ENCODE results near the gene WDR93. TPM values are rescaled to one million over a fixed set of nuclear protein-coding genes. Genes with fewer than 3 reads are reported as not detected.

WDR93 gene
- total RNA-seq, 2 experiments from 2014 or later, result not detected

DNA sequence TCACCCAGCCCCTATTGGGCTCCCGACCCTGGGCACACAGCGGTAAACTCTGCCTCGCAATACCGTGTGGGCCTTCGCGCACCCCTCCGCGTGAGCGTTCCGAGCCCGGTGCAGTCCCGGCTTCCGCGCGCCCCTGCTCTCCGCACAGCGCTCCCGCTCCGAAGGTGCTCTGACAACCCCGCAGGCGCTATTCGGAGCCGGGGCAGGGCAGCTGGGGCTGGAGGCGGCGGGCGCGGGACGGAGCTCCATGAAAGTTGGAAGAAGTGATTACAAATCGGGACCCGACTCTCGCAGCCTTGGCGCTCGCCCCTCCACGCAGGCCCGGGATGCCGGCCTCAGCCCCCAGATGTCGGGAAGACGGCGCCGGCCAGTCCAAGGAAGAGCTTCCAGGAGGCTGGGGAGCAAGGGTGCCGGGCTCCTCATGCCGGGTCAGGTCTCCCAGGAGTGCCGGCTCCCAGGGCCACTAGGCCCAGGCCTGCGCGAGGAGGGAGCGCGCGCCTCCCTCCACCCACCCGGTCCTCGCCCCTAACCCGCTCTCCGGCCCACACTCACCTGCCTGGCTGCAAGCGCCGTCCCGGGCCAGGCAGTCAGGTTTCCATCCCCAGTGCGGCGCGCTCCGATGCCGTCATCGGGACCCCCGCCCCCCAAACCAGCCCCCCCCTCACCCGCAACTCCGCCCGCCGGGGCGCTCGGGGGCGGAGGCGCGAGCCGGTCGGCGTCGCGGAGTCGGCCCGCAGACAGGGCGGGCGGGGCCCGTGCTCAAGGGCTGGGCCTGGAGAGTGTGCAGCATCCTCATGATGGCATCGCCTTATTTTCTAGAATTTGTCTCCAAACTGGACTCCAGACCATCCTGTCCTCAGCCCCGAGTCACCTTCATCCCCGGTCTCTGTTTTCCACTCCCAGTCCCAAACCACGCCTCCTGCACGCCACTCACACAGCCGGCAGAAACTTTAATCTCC, 35.5 kb upstream of the WDR93 start, which contains the start of gene KIF7:
TSS of gene KIF7 (minus strand) at position 621 of the 959 bp plus-strand sequence. CDS start 2,537 bp downstream, outside the sequence.
- Mint-ChIP-seq H3K4me3 (peak within 1 kb of the TSS; percentile 73), H3K27me3 (peaks cover 30% of the 10 kb centered on the region), H3K4me1 (ENCODE audit: low read depth) (peaks cover 18% of the 10 kb centered on the region), H3K9me3 (no peaks in the 10 kb centered on the region), H3K36me3 (ENCODE audit: low read depth) (peaks cover 3% of the 10 kb centered on the region), H3K27ac (peak within 1 kb of the TSS; percentile 73)
- ATAC-seq (peak; percentile 75), DNase-seq (peak; percentile 41)
- TF ChIP-seq, protein P1, sequence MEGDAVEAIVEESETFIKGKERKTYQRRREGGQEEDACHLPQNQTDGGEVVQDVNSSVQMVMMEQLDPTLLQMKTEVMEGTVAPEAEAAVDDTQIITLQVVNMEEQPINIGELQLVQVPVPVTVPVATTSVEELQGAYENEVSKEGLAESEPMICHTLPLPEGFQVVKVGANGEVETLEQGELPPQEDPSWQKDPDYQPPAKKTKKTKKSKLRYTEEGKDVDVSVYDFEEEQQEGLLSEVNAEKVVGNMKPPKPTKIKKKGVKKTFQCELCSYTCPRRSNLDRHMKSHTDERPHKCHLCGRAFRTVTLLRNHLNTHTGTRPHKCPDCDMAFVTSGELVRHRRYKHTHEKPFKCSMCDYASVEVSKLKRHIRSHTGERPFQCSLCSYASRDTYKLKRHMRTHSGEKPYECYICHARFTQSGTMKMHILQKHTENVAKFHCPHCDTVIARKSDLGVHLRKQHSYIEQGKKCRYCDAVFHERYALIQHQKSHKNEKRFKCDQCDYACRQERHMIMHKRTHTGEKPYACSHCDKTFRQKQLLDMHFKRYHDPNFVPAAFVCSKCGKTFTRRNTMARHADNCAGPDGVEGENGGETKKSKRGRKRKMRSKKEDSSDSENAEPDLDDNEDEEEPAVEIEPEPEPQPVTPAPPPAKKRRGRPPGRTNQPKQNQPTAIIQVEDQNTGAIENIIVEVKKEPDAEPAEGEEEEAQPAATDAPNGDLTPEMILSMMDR (IDR thresholded peaks at IDR 0.05), result no peak
- POLR2A ChIA-PET, result interaction anchor here (0.6 kb wide), 1 partner anchor 1652 kb away, joined by 3 read pairs; no protein-coding TSS in a partner anchor
- CTCF ChIA-PET, result no interaction called here
- intact Hi-C loops (cut with micrococcal nuclease), result no loop called here

- POLR2A ChIA-PET, result no interaction called here
- intact Hi-C loops (cut with micrococcal nuclease), result no loop called here
- DNase-seq, result peak; percentile 42
- no peaks in the 10 kb centered on the region for H3K9me3 Mint-ChIP-seq
- CTCF ChIA-PET, result interaction anchor here (2.0 to 3.6 kb wide), 2 partner anchors 10 to 17 kb away, joined by 8 to 13 read pairs; no protein-coding TSS in a partner anchor
- peaks cover 18% of the 10 kb centered on the region for H3K4me1 Mint-ChIP-seq (ENCODE audit: low read depth)
- TF ChIP-seq, protein P1 (IDR thresholded peaks at IDR 0.05), result no peak
- H3K4me3 Mint-ChIP-seq, result peak overlapping the region; percentile 73
- peaks cover 3% of the 10 kb centered on the region for H3K36me3 Mint-ChIP-seq (ENCODE audit: low read depth)
- H3K27ac Mint-ChIP-seq, result no peak overlapping the region
- H3K27me3 Mint-ChIP-seq, result peaks cover 39% of the 10 kb centered on the region
- ATAC-seq, result peak; percentile 65
Measured at GRCh38 chr15:89656116-89656815, 34.3 kb upstream of the WDR93 start.

GRCh38 chr15:89657686-89658200, 32.9 kb upstream of the WDR93 start:
- ATAC-seq, result no peak
- H3K4me3 Mint-ChIP-seq, result no peak overlapping the region
- no peak for DNase-seq
- ChIA-PET POLR2A (no interaction called here), CTCF (interaction anchor here (1.4 to 3.6 kb wide), 4 partner anchors 10 to 15 kb away, joined by 3 to 13 read pairs (median 6); no protein-coding TSS in a partner anchor)
- intact Hi-C loops (cut with micrococcal nuclease), result no loop called here
- TF ChIP-seq, protein P1 (IDR thresholded peaks at IDR 0.05), result no peak
- no peaks in the 10 kb centered on the region for H3K9me3 Mint-ChIP-seq
- no peak overlapping the region for H3K27ac Mint-ChIP-seq
- H3K36me3 Mint-ChIP-seq (ENCODE audit: low read depth), result peaks cover 3% of the 10 kb centered on the region
- H3K27me3 Mint-ChIP-seq, result peaks cover 45% of the 10 kb centered on the region
- peaks cover 18% of the 10 kb centered on the region for H3K4me1 Mint-ChIP-seq (ENCODE audit: low read depth)

GRCh38 chr15:89659295-89659694, 31.3 kb upstream of the WDR93 start:
- no peak for ATAC-seq
- CTCF ChIA-PET, result interaction anchor here (0.9 to 3.6 kb wide), 2 partner anchors 13 to 14 kb away, joined by 3 to 13 read pairs; no protein-coding TSS in a partner anchor

More at GRCh38 chr15:89659295-89659694, 31.3 kb upstream of the WDR93 start:
- Mint-ChIP-seq H3K36me3 (ENCODE audit: low read depth) (peaks cover 2% of the 10 kb centered on the region), H3K9me3 (no peaks in the 10 kb centered on the region), H3K4me3 (no peak overlapping the region), H3K4me1 (ENCODE audit: low read depth) (peaks cover 17% of the 10 kb centered on the region), H3K27me3 (peaks cover 38% of the 10 kb centered on the region), H3K27ac (no peak overlapping the region)
- DNase-seq, result no peak
- TF ChIP-seq, protein P1 (IDR thresholded peaks at IDR 0.05), result no peak
- intact Hi-C loops (cut with micrococcal nuclease), result no loop called here
- POLR2A ChIA-PET, result no interaction called here

Measured in activated CD8-positive, alpha-beta T cell treated with anti-CD3 and anti-CD28 coated beads for 36 hours (primary cell).